Stimulated activated CD8-positive, alpha-beta memory T cell treated with anti-CD3 and anti-CD28 coated beads, Interleukin-7, amount 100 ng/mL, for 48 hours (primary cell): ENCODE measurements around the gene MC1R.
"Not testable (repeated sequence)": the region's sequence is repeated elsewhere in the genome, so short reads cannot be mapped to it uniquely, and the experiment has no call there.

ENCODE experiments used
- DNase-seq, 2 donors: peaks; one replicate each; pipeline ENCODE4 v3.0.0-alpha.2; 2020; ENCODE audit warnings: low read depth in 1 of 2; ENCODE audit errors: extremely low read depth in 1 of 2

MC1R gene

DNA sequence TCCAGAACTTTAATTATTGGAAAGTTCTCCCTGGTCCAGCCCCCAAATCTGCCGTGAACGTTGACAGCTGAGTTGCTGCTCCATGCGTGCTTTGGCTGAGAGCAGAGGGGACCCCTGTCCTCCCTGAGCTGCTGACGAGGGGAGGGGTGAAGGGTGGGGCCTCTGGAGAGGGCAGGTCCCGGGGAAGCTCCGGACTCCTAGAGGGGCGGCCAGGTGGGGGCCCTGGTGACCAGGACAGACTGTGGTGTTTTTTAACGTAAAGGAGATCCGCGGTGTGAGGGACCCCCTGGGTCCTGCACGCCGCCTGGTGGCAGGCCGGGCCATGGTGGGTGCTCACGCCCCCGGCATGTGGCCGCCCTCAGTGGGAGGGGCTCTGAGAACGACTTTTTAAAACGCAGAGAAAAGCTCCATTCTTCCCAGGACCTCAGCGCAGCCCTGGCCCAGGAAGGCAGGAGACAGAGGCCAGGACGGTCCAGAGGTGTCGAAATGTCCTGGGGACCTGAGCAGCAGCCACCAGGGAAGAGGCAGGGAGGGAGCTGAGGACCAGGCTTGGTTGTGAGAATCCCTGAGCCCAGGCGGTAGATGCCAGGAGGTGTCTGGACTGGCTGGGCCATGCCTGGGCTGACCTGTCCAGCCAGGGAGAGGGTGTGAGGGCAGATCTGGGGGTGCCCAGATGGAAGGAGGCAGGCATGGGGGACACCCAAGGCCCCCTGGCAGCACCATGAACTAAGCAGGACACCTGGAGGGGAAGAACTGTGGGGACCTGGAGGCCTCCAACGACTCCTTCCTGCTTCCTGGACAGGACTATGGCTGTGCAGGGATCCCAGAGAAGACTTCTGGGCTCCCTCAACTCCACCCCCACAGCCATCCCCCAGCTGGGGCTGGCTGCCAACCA, at the start of gene MC1R:
Gene MC1R (plus strand): TSS at position 410 of the 895 bp plus-strand sequence. CDS start 397 bp downstream, at position 807.
- DNase-seq: no peak

DNA sequence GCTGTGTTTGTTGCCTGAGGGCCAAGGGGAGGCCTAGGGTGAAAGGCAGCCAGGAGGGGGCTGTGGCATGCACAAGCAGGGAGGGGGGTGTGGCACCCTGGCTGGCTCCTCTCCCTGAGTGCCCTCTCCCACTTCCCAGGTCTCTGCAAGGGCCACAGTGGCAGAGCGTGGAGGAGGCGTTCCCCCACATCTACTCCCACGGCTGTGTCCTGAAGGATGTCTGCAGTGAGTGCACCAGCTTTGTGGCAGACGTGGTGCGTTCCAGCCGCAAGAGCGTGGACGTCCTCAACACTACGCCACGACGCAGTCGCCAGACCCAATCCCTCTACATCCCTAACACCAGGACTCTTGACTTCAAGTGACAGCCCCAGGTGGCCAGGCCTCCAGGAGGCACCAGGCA, 48.8 kb upstream of the MC1R start:
- no peak for DNase-seq

- DNase-seq: no peak
Measured at GRCh38 chr16:89870440-89870839, 48.2 kb upstream of the MC1R start.

DNA sequence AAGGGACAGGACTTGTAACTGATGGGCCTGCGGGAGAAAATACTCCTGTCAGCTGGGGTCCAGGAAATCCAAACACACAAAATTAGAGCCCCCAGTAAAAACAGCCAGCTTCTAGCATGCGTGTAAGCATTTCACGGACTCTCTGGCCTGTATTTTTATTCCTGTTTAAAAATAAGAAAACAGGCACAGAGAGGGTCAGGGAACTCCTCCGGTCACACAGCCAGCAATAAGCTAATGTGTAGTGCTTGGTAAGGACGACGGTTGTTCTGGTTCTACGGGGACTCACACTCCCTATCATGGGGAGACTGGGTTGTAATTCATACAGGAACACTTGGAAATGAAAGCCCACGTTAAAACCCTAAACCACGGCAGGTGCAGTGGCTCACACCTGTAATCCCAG, 46.8 kb upstream of the MC1R start:
- DNase-seq: no peak

DNA sequence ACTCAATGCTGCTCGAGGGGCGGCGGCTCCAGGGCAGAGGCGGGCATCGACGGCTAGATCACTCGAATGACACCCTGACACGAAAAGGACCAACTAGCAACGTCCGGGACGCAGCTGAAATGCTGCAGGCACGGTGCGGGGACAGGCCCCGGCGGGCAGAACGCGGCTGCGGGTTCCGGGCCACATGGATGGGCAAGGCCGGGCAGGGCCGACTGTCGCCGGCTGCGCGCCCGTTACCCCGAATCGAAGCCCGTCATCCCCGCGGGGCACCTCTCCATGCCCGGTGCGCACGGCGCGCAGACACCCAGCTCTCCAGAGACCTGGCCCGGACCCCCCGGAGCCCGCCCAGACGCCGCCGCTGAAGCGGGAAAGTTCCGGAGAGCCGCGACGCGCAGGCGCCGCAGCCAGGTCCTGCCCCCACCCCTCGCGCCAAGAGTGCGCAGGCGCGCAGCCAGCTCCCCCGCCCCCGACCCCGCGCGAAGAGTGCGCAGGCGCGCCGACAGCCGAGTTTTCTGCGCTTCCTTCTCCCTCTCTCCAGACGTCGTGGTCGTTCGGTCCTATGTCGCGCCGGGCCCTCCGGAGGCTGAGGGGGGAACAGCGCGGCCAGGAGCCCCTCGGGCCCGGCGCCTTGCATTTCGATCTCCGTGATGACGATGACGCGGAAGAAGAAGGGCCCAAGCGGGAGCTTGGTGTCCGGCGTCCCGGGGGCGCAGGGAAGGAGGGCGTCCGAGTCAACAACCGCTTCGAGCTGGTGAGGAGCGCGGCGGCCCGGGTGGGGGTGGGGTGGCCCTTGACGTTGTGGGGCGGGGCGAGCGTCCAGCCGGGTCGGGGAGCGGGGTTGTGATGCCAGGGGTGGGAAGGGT, 45.3 kb upstream of the MC1R start, which contains the start of gene TCF25:
Gene TCF25 (plus strand): TSS at position 484 of the 863 bp plus-strand sequence. CDS start 76 bp downstream, at position 560.
- DNase-seq: peak; percentile 70 to 72

DNA sequence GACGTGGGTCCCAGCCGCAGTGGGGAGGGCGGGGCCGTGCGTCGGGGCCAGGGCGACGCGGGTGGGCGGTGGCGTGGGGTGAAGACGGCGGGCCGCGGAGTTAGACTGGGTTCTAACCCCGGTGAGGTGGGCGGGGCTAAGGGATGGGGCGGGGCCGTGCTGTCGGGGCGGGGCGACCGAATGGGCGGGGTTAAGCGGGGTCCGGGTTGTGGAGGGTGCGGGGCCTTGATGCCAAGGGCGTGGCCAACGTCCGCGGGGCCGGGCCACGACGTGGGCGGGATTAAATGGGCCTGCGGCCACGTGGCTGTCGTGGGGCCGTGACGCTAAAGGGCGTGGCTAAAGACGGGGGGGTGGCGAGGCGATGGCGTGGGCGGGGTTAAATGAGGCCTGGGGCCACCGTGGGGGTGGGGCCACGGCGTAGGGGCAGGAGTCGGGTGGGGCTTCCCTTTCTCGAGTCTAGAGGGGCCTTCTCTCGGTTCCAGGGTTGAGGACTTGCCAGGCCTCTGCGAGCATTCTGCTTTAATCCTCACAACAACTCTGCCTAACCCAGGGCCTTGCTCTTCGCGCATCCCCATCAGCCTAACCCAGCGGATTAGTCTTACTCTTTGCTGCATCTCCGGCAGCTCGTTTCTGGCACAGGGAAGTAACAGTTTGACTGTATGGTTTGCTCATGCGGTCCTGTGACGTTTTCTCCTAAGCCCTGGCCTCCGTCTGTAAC, 44.5 kb upstream of the MC1R start:
- peak; percentile 90 to 92 for DNase-seq

GRCh38 chr16:89879123-89879522, 39.5 kb upstream of the MC1R start:
- not testable (repeated sequence) for DNase-seq

DNA sequence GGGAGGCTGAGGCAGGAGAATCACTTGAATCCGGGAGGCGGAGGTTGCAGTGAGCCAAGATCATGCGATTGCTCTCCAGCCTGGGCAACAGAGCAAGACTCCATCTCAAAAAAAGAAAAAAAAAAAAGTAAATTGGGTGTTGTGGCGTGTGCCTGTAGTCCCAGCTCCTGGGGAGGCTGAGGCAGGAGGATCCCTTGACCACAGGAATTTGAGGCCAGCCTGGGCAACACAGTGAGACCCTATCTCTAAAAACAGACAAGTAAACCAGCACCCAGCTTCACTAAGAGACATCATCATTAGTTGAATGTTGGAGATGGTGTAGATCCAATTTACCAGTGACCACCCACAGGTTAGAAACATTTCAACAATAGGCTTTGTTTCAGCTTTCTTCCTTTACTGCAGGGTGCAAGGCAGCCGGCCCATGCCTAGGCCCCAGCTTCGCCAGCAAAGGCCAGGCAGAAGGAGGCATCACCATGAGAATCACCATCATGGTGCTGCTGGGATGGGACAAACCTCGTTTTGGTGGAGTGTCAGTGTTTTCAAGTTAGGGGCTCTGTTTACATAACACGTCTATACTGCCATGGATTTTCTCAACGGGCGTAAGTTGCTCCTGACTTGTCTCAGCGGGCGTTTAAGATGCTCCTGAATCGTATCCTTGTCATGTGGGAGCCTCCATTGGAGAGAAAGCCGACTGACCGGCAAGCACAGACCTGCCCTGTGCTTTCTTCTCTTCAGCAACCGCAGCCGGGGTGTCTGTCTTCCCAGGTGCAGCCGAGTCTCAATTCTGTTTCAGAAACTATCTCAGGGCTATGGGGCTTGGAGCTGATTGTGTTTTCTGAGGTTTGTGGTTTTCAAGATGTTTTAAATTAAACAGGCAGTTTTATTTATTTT, 37.9 kb upstream of the MC1R start:
- no peak for DNase-seq

GRCh38 chr16:89881368-89881730, 37.3 kb upstream of the MC1R start:
- no peak for DNase-seq

DNA sequence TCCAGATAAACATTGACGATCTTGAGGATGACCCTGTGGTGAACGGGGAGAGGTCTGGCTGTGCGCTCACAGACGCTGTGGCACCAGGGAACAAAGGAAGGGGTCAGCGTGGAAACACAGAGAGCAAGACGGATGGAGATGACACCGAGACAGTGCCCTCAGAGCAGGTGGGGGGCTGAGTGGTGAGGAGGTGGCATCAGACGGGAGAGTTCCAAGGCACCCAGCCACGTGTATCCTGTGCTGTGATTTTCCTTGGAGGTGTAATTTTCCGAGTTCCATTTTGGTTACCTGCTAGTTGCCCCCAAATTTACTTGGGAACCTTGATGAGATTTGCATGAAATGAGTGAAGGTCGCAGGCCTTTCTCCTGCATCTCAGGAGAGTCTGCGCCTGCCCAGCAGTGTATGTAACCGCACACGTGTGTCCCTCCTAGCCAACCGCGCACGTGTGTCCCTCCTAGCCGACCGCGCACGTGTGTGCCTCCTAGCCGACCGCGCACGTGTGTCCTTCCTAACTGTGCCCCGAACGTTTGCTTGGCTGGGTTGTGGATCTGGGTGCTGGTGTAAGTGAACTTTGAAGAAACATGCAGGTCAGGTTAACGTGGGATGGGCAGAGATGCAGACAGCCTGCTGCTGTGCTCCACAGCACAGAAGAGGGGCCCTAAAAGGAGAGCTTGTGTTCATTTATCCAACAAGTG, 35.2 kb upstream of the MC1R start:
- DNase-seq: no peak

GRCh38 chr16:89884041-89884421, 34.6 kb upstream of the MC1R start:
- no peak for DNase-seq

DNA sequence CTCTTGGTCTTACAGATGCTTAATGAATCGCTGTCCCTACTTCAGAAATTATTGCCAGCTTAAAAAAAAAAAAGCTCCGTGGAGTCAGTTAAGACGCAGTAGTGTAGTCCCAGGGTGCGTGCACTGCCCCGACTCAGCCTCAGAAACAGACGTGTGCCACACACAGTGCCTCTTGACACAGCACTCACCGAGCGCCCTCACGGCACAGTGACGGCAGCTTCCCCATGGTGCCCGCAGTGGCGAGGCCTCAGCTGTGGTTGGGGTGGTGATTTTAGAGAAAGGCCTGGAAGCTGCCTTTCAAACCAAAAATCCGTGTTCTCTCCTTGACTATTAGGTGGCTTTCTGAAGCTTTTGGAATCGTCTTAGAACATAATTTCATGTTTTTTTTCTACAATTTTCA, 31.4 kb upstream of the MC1R start:
- DNase-seq: no peak

- peak; percentile 18 to 29 for DNase-seq
Measured at GRCh38 chr16:89890200-89890599, 28.5 kb upstream of the MC1R start.

DNA sequence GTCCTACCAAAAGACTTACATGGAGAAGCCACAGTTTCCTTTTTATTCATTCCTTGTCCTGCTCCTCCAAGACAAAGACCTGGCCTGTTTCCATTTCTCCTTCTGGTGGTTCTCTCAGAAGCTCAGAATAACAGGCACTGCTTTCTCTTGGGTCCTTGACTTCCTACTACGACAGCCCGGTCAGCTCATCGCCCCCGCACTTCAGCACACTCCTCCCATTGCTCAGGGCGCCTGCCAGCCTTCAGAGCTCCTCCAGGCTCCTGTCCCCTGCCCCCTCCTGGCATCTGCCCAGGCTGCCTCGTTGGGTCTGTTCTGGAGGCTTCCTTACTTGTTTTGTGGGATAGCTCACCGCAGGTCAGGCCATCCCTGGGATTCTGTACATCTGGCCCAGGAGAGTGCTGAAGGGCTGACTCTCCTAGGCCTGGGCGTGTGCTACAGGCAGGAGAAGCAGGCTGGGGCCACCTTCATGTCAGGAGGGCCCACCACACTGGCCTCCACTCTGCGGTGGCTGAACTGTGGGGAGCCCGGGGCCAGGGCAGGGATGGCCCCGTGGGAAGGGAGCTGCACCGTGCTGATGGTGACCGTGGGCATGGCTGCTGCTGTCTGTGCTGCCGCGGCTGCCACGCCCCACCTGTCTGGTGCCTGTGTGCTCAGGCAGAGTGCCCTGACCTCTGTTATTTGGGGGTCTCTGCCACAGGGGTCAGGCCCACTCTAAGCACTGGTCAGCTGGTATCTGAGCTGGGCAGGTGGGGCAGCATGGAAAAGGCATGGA, 27.6 kb upstream of the MC1R start:
- no peak for DNase-seq

DNA sequence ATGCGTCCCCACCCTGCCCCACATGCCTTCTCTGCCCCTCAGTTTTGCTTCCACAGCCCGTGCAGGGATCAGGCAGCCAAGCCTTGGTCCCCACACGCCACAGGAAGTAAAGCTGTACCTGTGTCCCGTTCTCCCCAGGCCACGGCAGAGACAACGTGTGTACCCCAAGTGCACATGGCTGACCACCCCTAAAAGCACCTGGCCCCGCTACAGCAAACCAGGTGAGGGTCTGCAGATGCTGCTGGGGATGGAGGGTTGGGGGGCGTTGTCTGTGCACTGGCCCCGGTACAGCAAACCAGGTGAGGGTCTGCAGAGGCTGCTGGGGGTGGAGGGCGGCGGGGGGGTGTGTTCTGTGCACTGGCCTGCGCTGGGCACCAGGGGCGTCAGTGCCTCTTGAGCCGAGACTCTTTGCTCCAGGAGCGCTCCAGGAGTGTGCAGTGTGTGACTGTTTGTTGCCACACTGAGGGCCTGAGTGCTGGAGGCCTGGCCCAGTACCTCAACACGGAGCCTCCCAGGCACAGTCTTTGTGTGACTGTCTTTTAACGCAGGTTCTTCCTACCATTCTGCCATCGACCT, 26.5 kb upstream of the MC1R start:
- no peak for DNase-seq

DNA sequence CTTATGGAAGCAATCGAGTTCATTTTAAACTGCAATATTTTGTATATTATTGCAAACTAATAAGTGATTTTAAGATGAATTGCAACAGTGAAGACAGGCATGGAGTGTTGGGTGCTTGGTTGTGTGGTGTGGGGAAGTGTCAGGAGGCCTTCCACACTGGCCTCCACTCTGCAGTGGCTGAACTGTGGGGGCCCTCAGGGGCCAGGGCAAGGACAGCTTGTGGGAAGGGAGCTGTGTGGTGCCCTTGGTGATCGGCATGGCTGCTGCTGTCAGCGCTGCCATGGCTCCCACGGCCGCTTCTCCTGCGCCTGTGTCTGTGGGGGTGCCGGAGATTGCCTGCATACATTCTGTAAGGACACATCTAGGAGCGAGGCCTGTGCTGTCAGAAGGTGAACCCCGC, 26.0 kb upstream of the MC1R start:
- DNase-seq: no peak

GRCh38 chr16:89893642-89894548, 24.8 kb upstream of the MC1R start:
- no peak for DNase-seq
